H9 (cell line): ENCODE results near the gene PIAS4. TPM values are rescaled to one million over a fixed set of nuclear protein-coding genes. Genes with fewer than 3 reads are reported as not detected.

Experiments used
- DNase-seq: peaks from one replicate; pipeline ENCODE4 v3.0.0-alpha.2; 2017
- H2AFZ ChIP-seq: one replicate; pipeline ENCODE4 v1.6.1; 2013; ENCODE audit warnings: mild to moderate bottlenecking, low read length, control low read depth, moderate library complexity
- H2AK5ac ChIP-seq: 2 replicates; pipeline ENCODE4 v1.6.1; 2013; ENCODE audit warnings: low read length, control low read depth, mixed read lengths; ENCODE audit not compliant: insufficient read length
- H2BK120ac ChIP-seq: one replicate; pipeline ENCODE4 v1.6.1; 2013; ENCODE audit warnings: low read depth, mild to moderate bottlenecking, low read length, control low read depth, inconsistent platforms; ENCODE audit not compliant: poor library complexity, severe bottlenecking
- H2BK12ac ChIP-seq: 2 replicates; pipeline ENCODE4 v1.6.1; 2013; ENCODE audit warnings: low read length, control low read depth, mixed read lengths, low read depth; ENCODE audit not compliant: insufficient read length
- H2BK15ac ChIP-seq: 2 replicates; pipeline ENCODE4 v1.6.1; 2013; ENCODE audit warnings: low read depth, low read length, control low read depth
- H2BK20ac ChIP-seq: one replicate; pipeline ENCODE4 v1.6.1; 2013; ENCODE audit warnings: low read depth, mild to moderate bottlenecking, low read length, control low read depth, inconsistent platforms; ENCODE audit not compliant: poor library complexity, severe bottlenecking
- H2BK5ac ChIP-seq: 2 replicates; pipeline ENCODE4 v1.6.1; 2013; ENCODE audit warnings: low read length, control low read depth, mixed read lengths; ENCODE audit not compliant: insufficient read length
- H3K14ac ChIP-seq: 2 replicates; pipeline ENCODE4 v1.6.1; 2013; ENCODE audit warnings: low read length, control low read depth; ENCODE audit not compliant: insufficient read depth
- H3K18ac ChIP-seq: 2 replicates; pipeline ENCODE4 v1.6.1; 2013; ENCODE audit warnings: low read depth, mild to moderate bottlenecking, mixed read lengths, low read length, control low read depth; ENCODE audit not compliant: insufficient read length
- H3K23ac ChIP-seq: 2 replicates; pipeline ENCODE4 v1.6.1; 2013; ENCODE audit warnings: low read length, control low read depth, mixed read lengths, low read depth; ENCODE audit not compliant: insufficient read length
- H3K23me2 ChIP-seq: 2 replicates; pipeline ENCODE4 v1.6.1; 2013; ENCODE audit warnings: low read depth, mild to moderate bottlenecking, mixed read lengths, low read length, control low read depth; ENCODE audit not compliant: insufficient read length, poor library complexity, severe bottlenecking
- H3K27ac ChIP-seq: 2 replicates; pipeline ENCODE4 v1.5.1; 2013; ENCODE audit warnings: low read length, control low read depth, mixed read lengths, low read depth; ENCODE audit not compliant: insufficient read length
- H3K27me3 ChIP-seq: 2 replicates; pipeline ENCODE4 v1.6.1; 2013; ENCODE audit warnings: low read length, control low read depth, inconsistent platforms; ENCODE audit not compliant: insufficient read depth
- H3K4ac ChIP-seq: 2 replicates; pipeline ENCODE4 v1.6.1; 2013; ENCODE audit warnings: low read depth, mild to moderate bottlenecking, control low read depth, inconsistent platforms, low read length, moderate library complexity
- H3K4me1 ChIP-seq: 2 replicates; pipeline ENCODE4 v1.6.1; 2013; ENCODE audit warnings: low read length, control low read depth, inconsistent platforms; ENCODE audit not compliant: insufficient read depth
- H3K4me2 ChIP-seq: 2 replicates; pipeline ENCODE4 v1.6.1; 2013; ENCODE audit warnings: low read length, control low read depth, mixed read lengths; ENCODE audit not compliant: insufficient read length, insufficient read depth
- H3K56ac ChIP-seq: 2 replicates; pipeline ENCODE4 v1.6.1; 2013; ENCODE audit warnings: low read depth, mild to moderate bottlenecking, mixed read lengths, low read length, control low read depth; ENCODE audit not compliant: insufficient read length
- H3K79me1 ChIP-seq: 2 replicates; pipeline ENCODE4 v1.6.1; 2013; ENCODE audit warnings: low read depth, mild to moderate bottlenecking, moderate library complexity, low read length, control low read depth, inconsistent platforms; ENCODE audit not compliant: insufficient read depth, poor library complexity, severe bottlenecking
- H3K79me2 ChIP-seq: 2 replicates; pipeline ENCODE4 v1.6.1; 2013; ENCODE audit warnings: low read length, control low read depth, inconsistent platforms; ENCODE audit not compliant: insufficient read depth
- H3K9ac ChIP-seq: 2 replicates; pipeline ENCODE4 v1.6.1; 2013; ENCODE audit warnings: low read length, control low read depth, mixed read lengths; ENCODE audit not compliant: insufficient read length; ENCODE audit errors: extremely low read depth
- H3K9me3 ChIP-seq: one replicate; pipeline ENCODE4 v1.6.1; 2013; ENCODE audit warnings: low read depth, low read length, inconsistent platforms; ENCODE audit not compliant: control insufficient read depth
- H3T11ph ChIP-seq: one replicate; pipeline ENCODE4 v1.6.1; 2013; ENCODE audit warnings: mild to moderate bottlenecking, low read length, control low read depth, inconsistent platforms
- H4K20me1 ChIP-seq: one replicate; pipeline ENCODE4 v1.6.1; 2013; ENCODE audit not compliant: control insufficient read depth, insufficient read length, insufficient read depth
- H4K5ac ChIP-seq: 2 replicates; pipeline ENCODE4 v1.6.1; 2013; ENCODE audit warnings: low read depth, mild to moderate bottlenecking, mixed read lengths, low read length, control low read depth; ENCODE audit not compliant: insufficient read length
- H4K8ac ChIP-seq: replicated peaks from 2 replicates; pipeline ENCODE4 v1.6.1; 2013; ENCODE audit warnings: low read length, control low read depth, mixed read lengths, low read depth; ENCODE audit not compliant: insufficient read length
- H4K91ac ChIP-seq: 2 replicates; pipeline ENCODE4 v1.6.1; 2013; ENCODE audit warnings: low read depth, mild to moderate bottlenecking, moderate library complexity, mixed read lengths, low read length, control low read depth; ENCODE audit not compliant: insufficient read length
- H3K27ac Mint-ChIP-seq, 3 experiments: 2 replicates in 2 of 3; 3 replicates in 1 of 3; pipeline ENCODE4 v1.8.0; 2020 to 2021; ENCODE audit warnings: mixed read lengths in 3 of 3, mild to moderate bottlenecking in 1 of 3, moderate library complexity in 1 of 3
- H3K27me3 Mint-ChIP-seq: 2 replicates; pipeline ENCODE4 v1.8.0; 2021; ENCODE audit warnings: low read depth, mild to moderate bottlenecking, moderate library complexity, mixed read lengths
- H3K36me3 Mint-ChIP-seq, 3 experiments: 2 replicates in 2 of 3; 3 replicates in 1 of 3; pipeline ENCODE4 v1.8.0; 2020 to 2021; ENCODE audit warnings: low read depth in 3 of 3, mixed read lengths in 3 of 3; ENCODE audit not compliant: insufficient read depth in 1 of 3
- H3K4me1 Mint-ChIP-seq, 2 experiments: 2 replicates each; pipeline ENCODE4 v1.8.0; 2020; ENCODE audit warnings: mixed read lengths in 2 of 2
- H3K4me3 Mint-ChIP-seq, 2 experiments: 2 replicates in 1 of 2; 3 replicates in 1 of 2; pipeline ENCODE4 v1.8.0; 2020 to 2021; ENCODE audit warnings: mild to moderate bottlenecking in 2 of 2, mixed read lengths in 2 of 2, moderate library complexity in 1 of 2
- H3K9me3 Mint-ChIP-seq, 2 experiments: 2 replicates in 1 of 2; 3 replicates in 1 of 2; pipeline ENCODE4 v1.8.0; 2020; ENCODE audit warnings: mild to moderate bottlenecking in 2 of 2, mixed read lengths in 2 of 2, moderate library complexity in 1 of 2
- WGBS: extraction: QIAGEN DNeasy Blood & Tissue Kit; methylation state at CpG from one replicate; pipeline ENCODE4 v1.1.7; 2013; ENCODE audit warnings: missing lambda C conversion rate, low lambda C conversion rate, mixed read lengths; ENCODE audit not compliant: insufficient read length; ENCODE audit errors: extremely low coverage; 5-methylcytosine and 5-hydroxymethylcytosine counted together
- total RNA-seq: library from RNA; stranded (reverse); gene quantifications from 2 replicates; pipeline ENCODE4 v1.2.1, GENCODE V29; 2021
- TF ChIP-seq, protein P1 (sequence below): fragments of 200-600 bp; sonication (generic); conservative IDR thresholded peaks from 3 replicates; pipeline ENCODE4 v1.8.0; 2021; ENCODE audit warnings: antibody characterized with exemption, mild to moderate bottlenecking

Gene PIAS4
- total RNA-seq, 1 experiment from 2014 or later, result 52.0 TPM

DNA sequence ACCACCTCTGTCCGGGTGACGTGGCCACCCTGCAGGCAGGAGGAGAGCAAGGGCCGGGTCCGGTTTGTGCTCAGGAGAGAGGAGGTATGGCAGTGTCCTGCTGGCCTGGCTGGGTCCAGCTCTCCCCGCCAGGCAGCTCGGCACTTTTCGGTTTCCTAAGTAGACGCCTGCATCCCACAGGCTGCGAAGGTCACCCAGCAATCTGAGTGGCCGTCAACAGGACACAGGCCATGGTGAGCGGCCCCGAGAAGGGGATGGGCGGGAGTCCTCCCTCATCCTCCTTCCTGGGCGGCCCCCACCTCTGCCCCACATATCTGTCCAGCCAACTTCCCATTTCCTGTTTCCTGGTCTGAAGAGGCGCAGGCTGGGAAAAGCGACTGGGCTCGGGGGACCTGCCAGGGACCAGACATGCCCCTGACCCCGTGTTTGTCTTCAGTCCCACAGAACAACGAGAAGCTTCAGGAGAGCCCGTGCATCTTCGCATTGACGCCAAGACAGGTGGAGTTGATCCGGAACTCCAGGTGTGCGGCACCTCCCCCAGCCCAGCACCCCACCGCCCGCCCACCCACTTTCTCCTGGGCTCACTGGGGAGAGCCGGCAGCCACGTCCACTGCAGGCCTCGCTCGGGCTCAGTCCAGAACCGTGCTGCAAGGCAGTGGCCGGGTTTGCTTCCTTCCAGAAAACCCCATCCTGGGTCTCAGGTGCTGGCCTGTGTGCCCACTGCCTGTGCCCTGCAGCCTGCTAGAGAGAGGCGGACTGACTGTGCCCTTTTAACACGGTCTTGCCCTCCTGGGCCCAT lies 16.3 kb downstream of the PIAS4 start:
- no peak overlapping the region for H3K23ac ChIP-seq
- no peak overlapping the region; a peak in 1 of 5 replicates for H3K4me3 Mint-ChIP-seq
- no peak overlapping the region for H2BK20ac ChIP-seq
- H4K91ac ChIP-seq, result no peak overlapping the region
- no peak overlapping the region for H3K14ac ChIP-seq
- no peak overlapping the region for H2AFZ ChIP-seq
- no peaks in the 10 kb centered on the region for H3K27me3 ChIP-seq
- H3K23me2 ChIP-seq, result no peaks in the 10 kb centered on the region
- no peak overlapping the region for H4K5ac ChIP-seq
- no peak overlapping the region for H4K8ac ChIP-seq
- no peaks in the 10 kb centered on the region for H3K79me1 ChIP-seq
- no peaks in the 10 kb centered on the region for H3K4me1 ChIP-seq
- H3K4me1 Mint-ChIP-seq, result 0 out of 4 replicates have a peak, but pooled peaks cover 0 to under 1% of the 10 kb centered on the region in 2 experiments
- H3K18ac ChIP-seq, result no peak overlapping the region
- H3K4ac ChIP-seq, result no peak overlapping the region
- H2BK5ac ChIP-seq, result no peak overlapping the region
- no peak overlapping the region for H3K9ac ChIP-seq
- WGBS, result no CpG with 5 or more reads among the region's 34 CpGs
- H3K36me3 Mint-ChIP-seq, result peaks cover 11 to 47% (median 37%) of the 10 kb centered on the region in 3 experiments
- no peaks in the 10 kb centered on the region for H3K9me3 ChIP-seq
- no peak overlapping the region for H3K27ac ChIP-seq
- no peaks in the 10 kb centered on the region for H3K27me3 Mint-ChIP-seq
- no peaks in the 10 kb centered on the region for H4K20me1 ChIP-seq
- DNase-seq, result no peak
- peaks cover 4% of the 10 kb centered on the region; the same call in 1 of the 2 replicates for H3K79me2 ChIP-seq
- no peak overlapping the region for H3K56ac ChIP-seq
- H2BK120ac ChIP-seq, result no peak overlapping the region
- no peak overlapping the region for H3T11ph ChIP-seq
- no peak overlapping the region for H3K4me2 ChIP-seq
- H3K27ac Mint-ChIP-seq, result no peak overlapping the region
- H3K9me3 Mint-ChIP-seq, result no peaks in the 10 kb centered on the region; a peak in 1 of 5 replicates
- H2BK15ac ChIP-seq, result no peak overlapping the region
- H2AK5ac ChIP-seq, result no peak overlapping the region
- TF ChIP-seq, protein P1, sequence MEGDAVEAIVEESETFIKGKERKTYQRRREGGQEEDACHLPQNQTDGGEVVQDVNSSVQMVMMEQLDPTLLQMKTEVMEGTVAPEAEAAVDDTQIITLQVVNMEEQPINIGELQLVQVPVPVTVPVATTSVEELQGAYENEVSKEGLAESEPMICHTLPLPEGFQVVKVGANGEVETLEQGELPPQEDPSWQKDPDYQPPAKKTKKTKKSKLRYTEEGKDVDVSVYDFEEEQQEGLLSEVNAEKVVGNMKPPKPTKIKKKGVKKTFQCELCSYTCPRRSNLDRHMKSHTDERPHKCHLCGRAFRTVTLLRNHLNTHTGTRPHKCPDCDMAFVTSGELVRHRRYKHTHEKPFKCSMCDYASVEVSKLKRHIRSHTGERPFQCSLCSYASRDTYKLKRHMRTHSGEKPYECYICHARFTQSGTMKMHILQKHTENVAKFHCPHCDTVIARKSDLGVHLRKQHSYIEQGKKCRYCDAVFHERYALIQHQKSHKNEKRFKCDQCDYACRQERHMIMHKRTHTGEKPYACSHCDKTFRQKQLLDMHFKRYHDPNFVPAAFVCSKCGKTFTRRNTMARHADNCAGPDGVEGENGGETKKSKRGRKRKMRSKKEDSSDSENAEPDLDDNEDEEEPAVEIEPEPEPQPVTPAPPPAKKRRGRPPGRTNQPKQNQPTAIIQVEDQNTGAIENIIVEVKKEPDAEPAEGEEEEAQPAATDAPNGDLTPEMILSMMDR, result no peak
- H2BK12ac ChIP-seq, result no peak overlapping the region
